K562 (cell line): ENCODE data around the gene C17orf78. TPM values are rescaled to one million over a fixed set of nuclear protein-coding genes. Genes with fewer than 3 reads are reported as not detected.

Experiments
- CHD7 ChIP-seq: fragments of 200-600 bp; sonication (generic); IDR thresholded peaks from one replicate; pipeline ENCODE4 v1.6.1; 2012; ENCODE audit warnings: mild to moderate bottlenecking, low read depth, low read length, inconsistent platforms
- PHB ChIP-seq: fragments of 250-450 bp; sonication (Bioruptor Pico); IDR thresholded peaks from 2 replicates; pipeline ENCODE4 v1.5.0; 2021
- SRSF1 ChIP-seq: fragments of 200-400 bp; formaldehyde crosslinking; IDR thresholded peaks from 2 replicates; pipeline ENCODE4 v1.6.1; 2017; ENCODE audit warnings: mild to moderate bottlenecking, low read depth, low read length, moderate library complexity
- TARDBP ChIP-seq: fragments of 450-650 bp; IDR thresholded peaks from 2 replicates; pipeline ENCODE4 v1.6.1; 2016
- TCF7L2 ChIP-seq: fragments of 150-350 bp; IDR thresholded peaks from 2 replicates; pipeline ENCODE4 v1.6.1; 2016; ENCODE audit warnings: low read depth, mild to moderate bottlenecking, low read length, moderate library complexity
- ZHX1 ChIP-seq: fragments of 150-350 bp; conservative IDR thresholded peaks from 2 replicates; pipeline ENCODE4 v1.6.1; 2014; ENCODE audit warnings: low read length
- ZNF253 ChIP-seq: fragments of 250-450 bp; sonication (Bioruptor Pico); conservative IDR thresholded peaks from 2 replicates; pipeline ENCODE4 v1.6.1; 2021; ENCODE audit warnings: mild to moderate bottlenecking
- ZNF408 ChIP-seq: fragments of 250-450 bp; sonication (Bioruptor Pico); IDR thresholded peaks from 2 replicates; pipeline ENCODE4 v1.4.0; 2020; ENCODE audit warnings: low read depth, mild to moderate bottlenecking, moderate library complexity
- polyA plus RNA-seq, 8 experiments: library from polyadenylated mRNA; depleted of rRNA in 4 of 8; stranded (reverse) in 5 of 8; unstranded in 3 of 8; fragments of >200 nt; fragmentation: Nextera tagmentation in 2 of 8; fragmentation: Illumina TruSeq in 1 of 8; extraction: Ambion mirVana in 2 of 8; extraction: Trizol in 1 of 8; gene quantifications; 2 replicates each; pipeline versions ENCODE4 v1.2.1 to v1.2.3, GENCODE V29; 2011 to 2014; ENCODE audit warnings: inconsistent platforms in 1 of 8, missing spikeins in 1 of 8
- total RNA-seq, 7 experiments: library from RNA; depleted of rRNA in 6 of 7; stranded (reverse); fragments of >200 nt in 6 of 7; fragmentation: Illumina TruSeq in 2 of 7; extraction: Trizol in 2 of 7; gene quantifications; 2 replicates each; pipeline versions ENCODE4 v1.2.1 to v1.2.3, GENCODE V29; 2011 to 2021; ENCODE audit warnings: low replicate concordance in 1 of 7
- TF ChIP-seq, protein P1 (sequence below): fragments of 450-650 bp; IDR thresholded peaks from 2 replicates; pipeline ENCODE4 v1.7.1; 2018; ENCODE audit warnings: mild to moderate bottlenecking, low read depth; ENCODE audit not compliant: partially characterized antibody

Gene C17orf78
- total and polyA plus RNA-seq, 9 of the 15 experiments (the other 6 are each of a cell fraction or from before 2014, with no cell fraction given) = not detected

GRCh38 chr17:37373530-37374159, 2.1 kb upstream of the C17orf78 start (continued):
- TF ChIP-seq CHD7 (no peak), ZNF253 (CRISPR knock-in tag) (no peak), SRSF1 (no peak), ZHX1 (0 out of 2 replicates have a peak, but pooled peaks have one; percentile 54), TARDBP (0 out of 2 replicates have a peak, but pooled peaks have one; percentile 42), ZNF408 (no peak), PHB (CRISPR knock-in tag) (no peak), TCF7L2 (0 out of 2 replicates have a peak, but pooled peaks have one; percentile 17)
- TF ChIP-seq, protein P1, sequence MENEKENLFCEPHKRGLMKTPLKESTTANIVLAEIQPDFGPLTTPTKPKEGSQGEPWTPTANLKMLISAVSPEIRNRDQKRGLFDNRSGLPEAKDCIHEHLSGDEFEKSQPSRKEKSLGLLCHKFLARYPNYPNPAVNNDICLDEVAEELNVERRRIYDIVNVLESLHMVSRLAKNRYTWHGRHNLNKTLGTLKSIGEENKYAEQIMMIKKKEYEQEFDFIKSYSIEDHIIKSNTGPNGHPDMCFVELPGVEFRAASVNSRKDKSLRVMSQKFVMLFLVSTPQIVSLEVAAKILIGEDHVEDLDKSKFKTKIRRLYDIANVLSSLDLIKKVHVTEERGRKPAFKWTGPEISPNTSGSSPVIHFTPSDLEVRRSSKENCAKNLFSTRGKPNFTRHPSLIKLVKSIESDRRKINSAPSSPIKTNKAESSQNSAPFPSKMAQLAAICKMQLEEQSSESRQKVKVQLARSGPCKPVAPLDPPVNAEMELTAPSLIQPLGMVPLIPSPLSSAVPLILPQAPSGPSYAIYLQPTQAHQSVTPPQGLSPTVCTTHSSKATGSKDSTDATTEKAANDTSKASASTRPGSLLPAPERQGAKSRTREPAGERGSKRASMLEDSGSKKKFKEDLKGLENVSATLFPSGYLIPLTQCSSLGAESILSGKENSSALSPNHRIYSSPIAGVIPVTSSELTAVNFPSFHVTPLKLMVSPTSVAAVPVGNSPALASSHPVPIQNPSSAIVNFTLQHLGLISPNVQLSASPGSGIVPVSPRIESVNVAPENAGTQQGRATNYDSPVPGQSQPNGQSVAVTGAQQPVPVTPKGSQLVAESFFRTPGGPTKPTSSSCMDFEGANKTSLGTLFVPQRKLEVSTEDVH = no peak
